Measurements from ENCODE around the gene KEAP1. TPM values are rescaled to one million over a fixed set of nuclear protein-coding genes. Genes with fewer than 3 reads are reported as not detected.
"Not testable (repeated sequence)": the region's sequence is repeated elsewhere in the genome, so short reads cannot be mapped to it uniquely, and the experiment has no call there.

Gene KEAP1
- total RNA-seq, 1 donor from 2014 or later = 69.5 TPM

DNA sequence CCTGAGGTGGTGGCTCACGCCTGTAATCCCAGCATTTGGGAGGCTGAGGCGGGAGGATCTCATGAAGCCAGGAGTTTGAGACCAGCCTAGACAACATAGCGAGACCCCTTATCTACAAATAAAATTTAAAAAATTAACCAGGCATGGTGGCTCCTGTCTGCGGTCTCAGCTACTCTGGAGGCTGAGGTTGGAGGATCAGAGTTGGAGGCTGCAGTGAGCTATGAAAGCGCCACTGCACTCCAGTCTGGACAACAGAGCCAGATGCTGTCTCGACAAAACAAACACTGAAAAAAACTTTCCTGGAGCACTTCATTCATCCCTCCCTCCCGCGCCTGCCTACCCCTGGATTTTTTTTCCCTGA is 39.9 kb upstream of the KEAP1 start:
- Mint-ChIP-seq H3K27ac (peak overlapping the region; percentile 37), H3K4me3 (peak overlapping the region; percentile 69), H3K36me3 (peaks cover 1% of the 10 kb centered on the region), H3K9me3 (no peaks in the 10 kb centered on the region), H3K4me1 (peaks cover 3% of the 10 kb centered on the region), H3K27me3 (ENCODE audit: low read depth) (peaks cover 33% of the 10 kb centered on the region)
- DNase-seq (ENCODE audit: low spot score in 2 of 2, unreplicated experiment in 2 of 2) = no peak
- TF ChIP-seq CTCF (IDR thresholded peaks at IDR 0.05; ENCODE audit: unreplicated experiment) = no peak

DNA sequence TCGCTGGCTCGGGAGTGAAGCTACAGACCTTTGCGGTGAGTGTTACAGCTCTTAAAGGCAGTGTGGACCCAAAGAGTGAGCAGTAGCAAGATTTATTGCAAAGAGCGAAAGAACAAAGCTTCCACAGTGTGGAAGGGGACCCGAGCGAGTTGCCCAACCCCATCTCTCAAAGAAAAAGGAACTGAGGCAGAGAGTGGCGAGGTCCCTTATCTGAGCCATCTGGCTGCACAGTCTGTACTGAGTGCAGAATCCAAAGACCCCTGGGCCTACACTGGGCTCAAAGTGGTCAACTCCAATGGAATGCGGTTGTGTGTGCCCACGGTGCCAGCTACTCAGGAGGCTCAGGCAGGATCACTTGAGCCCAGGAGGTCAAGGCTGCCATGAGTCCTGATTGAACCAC is 35.9 kb upstream of the KEAP1 start:
- H3K4me3 Mint-ChIP-seq; H3K36me3 Mint-ChIP-seq; H3K27ac Mint-ChIP-seq; DNase-seq (ENCODE audit: low spot score in 2 of 2, unreplicated experiment in 2 of 2); H3K9me3 Mint-ChIP-seq; H3K4me1 Mint-ChIP-seq: not testable (repeated sequence)
- H3K27me3 Mint-ChIP-seq (ENCODE audit: low read depth) = peaks cover 67% of the 10 kb centered on the region

- no peak for DNase-seq (ENCODE audit: low spot score in 2 of 2, unreplicated experiment in 2 of 2)
Observed at GRCh38 chr19:10538204-10538983, 35.2 kb upstream of the KEAP1 start.

GRCh38 chr19:10537668-10538067 is 34.5 kb upstream of the KEAP1 start:
- Mint-ChIP-seq H3K4me3 (no peak overlapping the region), H3K36me3 (no peaks in the 10 kb centered on the region), H3K27me3 (ENCODE audit: low read depth) (peaks cover 70% of the 10 kb centered on the region), H3K4me1 (peaks cover 8% of the 10 kb centered on the region), H3K27ac (no peak overlapping the region), H3K9me3 (no peaks in the 10 kb centered on the region)
- DNase-seq (ENCODE audit: low spot score in 2 of 2, unreplicated experiment in 2 of 2) = no peak
- TF ChIP-seq CTCF (IDR thresholded peaks at IDR 0.05; ENCODE audit: unreplicated experiment) = no peak

More at GRCh38 chr19:10538204-10538983, 35.2 kb upstream of the KEAP1 start:
- Mint-ChIP-seq H3K27me3 (ENCODE audit: low read depth) (peaks cover 69% of the 10 kb centered on the region), H3K9me3 (no peaks in the 10 kb centered on the region), H3K4me1 (peaks cover 7% of the 10 kb centered on the region), H3K36me3 (no peaks in the 10 kb centered on the region), H3K27ac (no peak overlapping the region), H3K4me3 (no peak overlapping the region)
- TF ChIP-seq CTCF (IDR thresholded peaks at IDR 0.05; ENCODE audit: unreplicated experiment) = no peak

GRCh38 chr19:10535613-10536012 is 32.5 kb upstream of the KEAP1 start:
- Mint-ChIP-seq H3K4me3 (no peak overlapping the region), H3K36me3 (no peaks in the 10 kb centered on the region), H3K9me3 (no peaks in the 10 kb centered on the region), H3K27ac (no peak overlapping the region), H3K4me1 (peaks cover 8% of the 10 kb centered on the region), H3K27me3 (ENCODE audit: low read depth) (peaks cover 79% of the 10 kb centered on the region)
- no peak for TF ChIP-seq CTCF (IDR thresholded peaks at IDR 0.05; ENCODE audit: unreplicated experiment)
- no peak for DNase-seq (ENCODE audit: low spot score in 2 of 2, unreplicated experiment in 2 of 2)

GRCh38 chr19:10533646-10534386 is 30.7 kb upstream of the KEAP1 start:
- Mint-ChIP-seq H3K4me3 (no peak overlapping the region), H3K9me3 (no peaks in the 10 kb centered on the region), H3K36me3 (no peaks in the 10 kb centered on the region), H3K27me3 (ENCODE audit: low read depth) (peaks cover 76% of the 10 kb centered on the region), H3K27ac (peak overlapping the region; percentile 83), H3K4me1 (peaks cover 8% of the 10 kb centered on the region)
- no peak for TF ChIP-seq CTCF (IDR thresholded peaks at IDR 0.05; ENCODE audit: unreplicated experiment)
- DNase-seq (ENCODE audit: low spot score in 2 of 2, unreplicated experiment in 2 of 2) = no peak

Data from mesothelial cell of epicardium (in vitro differentiated cells).